ENCODE data around the gene SLC4A7.
"Not testable (repeated sequence)": the region's sequence is repeated elsewhere in the genome, so short reads cannot be mapped to it uniquely, and the experiment has no call there.

Gene SLC4A7

GRCh38 chr3:27484015-27484844 is at the start of gene SLC4A7:
SLC4A7 (minus strand) TSS chr3:27484384; CDS start chr3:27484126, 258 bp downstream.
- in situ Hi-C loops (cut with MboI; ENCODE audit: low sequenced_read_pairs), result no loop called here

GRCh38 chr3:27533261-27533607 is 49.0 kb upstream of the SLC4A7 start:
- in situ Hi-C loops (cut with MboI; ENCODE audit: low sequenced_read_pairs), result no loop called here

GRCh38 chr3:27532426-27533260 is 48.5 kb upstream of the SLC4A7 start:
- in situ Hi-C loops (cut with MboI; ENCODE audit: low sequenced_read_pairs), result no loop called here

GRCh38 chr3:27531193-27531751 is 47.1 kb upstream of the SLC4A7 start:
- in situ Hi-C loops (cut with MboI; ENCODE audit: low sequenced_read_pairs), result not testable (repeated sequence)

GRCh38 chr3:27528791-27529190 is 44.6 kb upstream of the SLC4A7 start:
- in situ Hi-C loops (cut with MboI; ENCODE audit: low sequenced_read_pairs), result no loop called here

GRCh38 chr3:27526614-27527315 is 42.6 kb upstream of the SLC4A7 start:
- in situ Hi-C loops (cut with MboI; ENCODE audit: low sequenced_read_pairs), result no loop called here

- in situ Hi-C loops (cut with MboI; ENCODE audit: low sequenced_read_pairs), result no loop called here
Measured at GRCh38 chr3:27521872-27522265, 37.7 kb upstream of the SLC4A7 start.

- in situ Hi-C loops (cut with MboI; ENCODE audit: low sequenced_read_pairs), result no loop called here
Measured at GRCh38 chr3:27521179-27521871, 37.1 kb upstream of the SLC4A7 start.

- in situ Hi-C loops (cut with MboI; ENCODE audit: low sequenced_read_pairs), result no loop called here
Measured at GRCh38 chr3:27511724-27512422, 27.7 kb upstream of the SLC4A7 start.

GRCh38 chr3:27509376-27509775 is 25.2 kb upstream of the SLC4A7 start:
- in situ Hi-C loops (cut with MboI; ENCODE audit: low sequenced_read_pairs), result no loop called here

GRCh38 chr3:27508424-27508823 is 24.2 kb upstream of the SLC4A7 start:
- in situ Hi-C loops (cut with MboI; ENCODE audit: low sequenced_read_pairs), result no loop called here

- in situ Hi-C loops (cut with MboI; ENCODE audit: low sequenced_read_pairs), result no loop called here
Measured at GRCh38 chr3:27507515-27508266, 23.5 kb upstream of the SLC4A7 start.

GRCh38 chr3:27507111-27507510 is 22.9 kb upstream of the SLC4A7 start:
- in situ Hi-C loops (cut with MboI; ENCODE audit: low sequenced_read_pairs), result no loop called here

- in situ Hi-C loops (cut with MboI; ENCODE audit: low sequenced_read_pairs), result no loop called here
Measured at GRCh38 chr3:27504749-27505148, 20.6 kb upstream of the SLC4A7 start.

- in situ Hi-C loops (cut with MboI; ENCODE audit: low sequenced_read_pairs), result no loop called here
Measured at GRCh38 chr3:27503526-27503925, 19.3 kb upstream of the SLC4A7 start.

- in situ Hi-C loops (cut with MboI; ENCODE audit: low sequenced_read_pairs), result no loop called here
Measured at GRCh38 chr3:27501759-27502158, 17.6 kb upstream of the SLC4A7 start.

- in situ Hi-C loops (cut with MboI; ENCODE audit: low sequenced_read_pairs), result no loop called here
Measured at GRCh38 chr3:27500986-27501385, 16.8 kb upstream of the SLC4A7 start.

GRCh38 chr3:27500035-27500434 is 15.9 kb upstream of the SLC4A7 start:
- in situ Hi-C loops (cut with MboI; ENCODE audit: low sequenced_read_pairs), result no loop called here

- in situ Hi-C loops (cut with MboI; ENCODE audit: low sequenced_read_pairs), result no loop called here
Measured at GRCh38 chr3:27494784-27495183, 10.6 kb upstream of the SLC4A7 start.
